ENCODE data around the gene CDC14B. TPM values are rescaled to one million over a fixed set of nuclear protein-coding genes. Genes with fewer than 3 reads are reported as not detected.
A peak's percentile ranks its signal among the peaks of the same experiment; 100 is the strongest.

CDC14B gene
- total and polyA plus RNA-seq, 2 donors from 2014 or later: 9.1 to 19.6 TPM

GRCh38 chr9:96604004-96604319 lies 15.7 kb downstream of the CDC14B start:
- no peak for TF ChIP-seq CTCF (IDR thresholded peaks at IDR 0.05; ENCODE audit: borderline replicate concordance, extremely low read depth, insufficient read depth)
- Histone ChIP-seq H3K9me3 (ENCODE audit: control insufficient read depth in 2 of 3, insufficient read depth in 1 of 3, low read length in 3 of 3) (no peaks in the 10 kb centered on the region), H3K9ac (ENCODE audit: low read length in 3 of 3) (no peak overlapping the region), H3K4me3 (ENCODE audit: low read length in 3 of 3) (no peak overlapping the region), H3K27me3 (ENCODE audit: control insufficient read depth, insufficient read depth, low read length) (no peaks in the 10 kb centered on the region), H3K36me3 (ENCODE audit: control insufficient read depth in 2 of 3, insufficient read depth in 3 of 3, low read length in 3 of 3) (no peaks in the 10 kb centered on the region), H3K4me1 (ENCODE audit: control insufficient read depth in 2 of 3, insufficient read depth in 2 of 3, low read depth in 1 of 3, low read length in 3 of 3) (no peaks in the 10 kb centered on the region), H3K27ac (ENCODE audit: low read depth in 2 of 2, low read length in 2 of 2) (no peak overlapping the region)
- intact Hi-C loops (cut with DNase I): no loop called here
- no peak for DNase-seq
- FAIRE-seq: no peak

GRCh38 chr9:96603305-96604003 lies 16.2 kb downstream of the CDC14B start:
- Histone ChIP-seq H3K36me3 (ENCODE audit: control insufficient read depth in 2 of 3, insufficient read depth in 3 of 3, low read length in 3 of 3) (no peaks in the 10 kb centered on the region), H3K4me1 (ENCODE audit: control insufficient read depth in 2 of 3, insufficient read depth in 2 of 3, low read depth in 1 of 3, low read length in 3 of 3) (no peaks in the 10 kb centered on the region), H3K4me3 (ENCODE audit: low read length in 3 of 3) (no peak overlapping the region), H3K27me3 (ENCODE audit: control insufficient read depth, insufficient read depth, low read length) (no peaks in the 10 kb centered on the region), H3K27ac (ENCODE audit: low read depth in 2 of 2, low read length in 2 of 2) (no peak overlapping the region), H3K9me3 (ENCODE audit: control insufficient read depth in 2 of 3, insufficient read depth in 1 of 3, low read length in 3 of 3) (no peaks in the 10 kb centered on the region), H3K9ac (ENCODE audit: low read length in 3 of 3) (no peak overlapping the region)
- intact Hi-C loops (cut with DNase I): no loop called here
- DNase-seq: peak in 2 of 5 donors; percentile 36 to 45
- TF ChIP-seq CTCF (IDR thresholded peaks at IDR 0.05; ENCODE audit: borderline replicate concordance, extremely low read depth, insufficient read depth): no peak
- FAIRE-seq: no peak

- FAIRE-seq: no peak
- TF ChIP-seq CTCF (IDR thresholded peaks at IDR 0.05; ENCODE audit: borderline replicate concordance, extremely low read depth, insufficient read depth): no peak
These were observed 20.3 kb downstream of the CDC14B start for GRCh38 chr9:96599298-96599697.

More at GRCh38 chr9:96599298-96599697, 20.3 kb downstream of the CDC14B start:
- no peak for DNase-seq
- no peak overlapping the region for H3K27ac ChIP-seq (ENCODE audit: low read depth in 2 of 2, low read length in 2 of 2)
- no peaks in the 10 kb centered on the region for H3K27me3 ChIP-seq (ENCODE audit: control insufficient read depth, insufficient read depth, low read length)
- no peak overlapping the region for H3K9ac ChIP-seq (ENCODE audit: low read length in 3 of 3)
- H3K36me3 ChIP-seq (ENCODE audit: control insufficient read depth in 2 of 3, insufficient read depth in 3 of 3, low read length in 3 of 3): no peaks in the 10 kb centered on the region
- H3K4me3 ChIP-seq (ENCODE audit: low read length in 3 of 3): no peak overlapping the region
- no peaks in the 10 kb centered on the region for H3K9me3 ChIP-seq (ENCODE audit: control insufficient read depth in 2 of 3, insufficient read depth in 1 of 3, low read length in 3 of 3)
- intact Hi-C loops (cut with DNase I): no loop called here
- H3K4me1 ChIP-seq (ENCODE audit: control insufficient read depth in 2 of 3, insufficient read depth in 2 of 3, low read depth in 1 of 3, low read length in 3 of 3): no peaks in the 10 kb centered on the region

Data from kidney (tissue), 14 donors.